Smooth muscle cell of the brain vasculature (primary cell): ENCODE measurements around the gene CRNKL1.

Source experiments
- DNase-seq: peaks from one replicate; pipeline ENCODE4 v3.0.0-alpha.2; 2012; ENCODE audit warnings: low read depth, low spot score

CRNKL1 gene

GRCh38 chr20:20063941-20064702, 11.9 kb upstream of the CRNKL1 start:
- no peak for DNase-seq

DNA sequence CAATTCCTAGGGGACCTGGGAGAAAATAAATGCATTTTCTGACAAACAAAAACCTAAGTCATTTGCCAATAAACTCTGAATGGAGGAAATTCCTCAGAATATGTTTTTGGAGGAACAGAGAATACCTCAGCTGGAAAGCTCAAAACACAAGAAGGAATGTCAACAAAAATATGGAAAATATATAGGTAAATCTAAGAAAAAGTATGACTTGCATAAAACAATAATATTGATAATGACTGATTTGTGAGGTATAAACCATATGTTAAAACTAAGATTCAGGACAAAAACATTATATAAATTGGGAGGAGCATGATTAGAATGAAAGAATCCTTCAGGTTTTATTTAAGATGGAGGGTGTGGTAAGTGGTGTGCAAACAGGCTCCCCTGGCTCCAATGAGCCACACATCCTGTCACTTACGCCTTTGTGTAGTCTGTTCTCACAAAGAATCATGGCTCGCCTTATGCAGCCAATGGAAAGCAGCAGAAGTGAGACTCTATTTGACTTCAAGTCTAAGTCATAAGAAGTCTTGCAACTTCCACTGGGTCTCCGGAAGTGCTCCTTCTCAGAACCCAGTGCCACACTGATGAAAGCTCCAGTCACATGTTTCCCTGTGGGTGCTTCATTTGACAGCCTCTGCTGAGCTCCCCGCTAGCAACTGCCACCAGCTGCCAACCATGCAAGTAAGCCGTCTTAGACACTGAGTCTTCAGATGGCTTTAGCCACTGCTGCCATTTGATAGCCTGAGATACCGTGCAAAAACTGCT, 8.2 kb upstream of the CRNKL1 start:
- DNase-seq = no peak

DNA sequence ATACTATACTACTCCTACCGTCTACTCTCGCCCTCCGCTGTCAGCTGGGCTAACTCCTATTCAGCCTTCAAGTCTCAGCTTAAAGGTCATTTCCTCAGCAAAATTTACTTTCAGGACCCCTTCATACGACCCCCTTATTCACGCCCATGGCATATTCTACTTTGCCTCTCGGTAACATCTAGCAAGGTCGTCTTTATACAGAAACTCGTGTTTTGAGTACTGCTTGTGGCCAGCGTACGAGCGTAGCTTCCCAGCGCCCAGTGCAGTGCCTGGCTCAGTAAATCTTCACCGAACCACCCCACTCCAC, 546 bp downstream of the CRNKL1 start:
- DNase-seq = no peak

DNA sequence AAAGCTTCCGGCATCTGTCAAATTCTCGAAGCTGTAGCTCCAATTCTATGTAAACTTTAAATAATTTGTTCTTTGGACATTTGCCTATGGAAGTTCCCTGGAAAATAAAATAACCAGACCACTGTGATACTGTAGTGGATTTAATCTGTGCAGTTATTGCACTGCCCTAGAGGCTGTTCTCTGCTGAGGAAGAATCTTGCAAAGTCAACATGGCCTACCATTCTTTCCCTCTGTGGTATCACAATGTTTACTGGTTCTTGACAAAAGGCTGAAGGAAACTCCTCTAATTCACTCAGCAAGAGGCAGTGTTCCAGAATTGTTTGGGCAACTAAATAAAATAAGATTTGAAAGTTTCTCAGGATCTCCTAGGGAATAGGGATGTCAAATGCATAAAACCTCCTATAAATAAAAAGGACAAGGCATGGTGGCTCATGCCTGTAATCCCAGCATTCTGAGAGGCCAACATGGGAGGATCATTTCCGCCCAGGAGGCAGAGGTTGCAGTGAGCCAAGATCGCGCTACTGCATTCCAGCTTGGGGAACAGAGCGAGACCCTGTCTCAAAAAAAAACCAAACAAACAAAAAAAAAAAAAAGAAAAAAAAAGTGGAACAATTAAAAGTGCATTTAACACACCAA, 12.4 kb downstream of the CRNKL1 start:
- DNase-seq = no peak

DNA sequence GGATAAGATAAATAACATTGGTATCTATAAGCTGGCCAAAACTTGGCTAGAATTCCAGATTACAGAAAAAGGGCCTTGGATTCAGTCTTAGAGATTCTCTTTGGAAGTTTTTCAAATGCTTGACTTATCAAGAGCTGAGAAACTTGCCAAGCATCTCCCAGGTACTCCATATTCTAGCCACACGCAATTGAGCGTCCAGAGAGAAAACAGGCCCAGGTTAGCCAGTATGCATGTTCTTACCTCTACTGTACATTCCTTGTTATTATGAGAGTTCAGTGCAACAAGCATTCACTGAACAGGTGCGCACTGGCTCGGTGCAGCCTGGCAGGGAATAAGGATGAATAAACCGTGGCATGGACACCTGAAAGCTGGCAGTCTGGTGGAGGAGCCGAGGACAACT, 13.7 kb downstream of the CRNKL1 start:
- no peak for DNase-seq

DNA sequence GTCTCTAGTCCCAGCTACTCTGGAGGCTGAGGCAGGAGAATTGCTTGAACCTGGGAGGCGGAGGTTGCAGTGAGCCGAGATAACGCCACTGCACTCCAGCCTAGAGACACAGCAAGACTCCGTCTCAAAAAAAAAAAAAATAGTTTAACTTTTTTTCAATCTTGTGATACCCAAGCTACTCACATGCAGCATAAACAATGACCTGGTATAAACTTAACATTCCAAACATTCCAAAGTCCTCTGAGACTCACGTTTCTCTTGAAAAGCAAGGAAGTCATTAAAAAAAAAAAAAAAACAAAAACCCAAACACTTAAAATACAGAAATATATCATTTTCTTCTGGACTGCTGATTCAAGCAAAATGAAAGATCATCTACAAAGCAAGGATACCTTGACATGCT, 14.3 kb downstream of the CRNKL1 start:
- no peak for DNase-seq

DNA sequence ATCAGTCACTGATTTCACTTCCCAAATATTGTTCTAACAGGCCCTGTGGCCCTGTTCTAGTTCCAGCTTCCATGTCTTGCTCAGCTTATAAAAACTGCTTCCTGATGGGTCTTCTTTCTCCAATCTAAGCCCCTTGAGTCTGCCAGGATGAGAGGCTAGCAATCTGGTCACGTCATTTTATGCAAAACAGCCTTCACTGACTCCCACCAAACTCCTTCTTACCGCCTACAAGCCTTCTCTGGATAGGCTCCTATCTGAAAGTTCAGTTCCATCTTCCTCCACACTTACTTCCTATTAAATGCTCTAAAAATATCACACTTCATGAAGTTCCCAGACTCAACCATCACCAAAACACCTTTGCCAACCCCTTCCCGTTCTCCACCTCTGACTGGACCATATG, 15.5 kb downstream of the CRNKL1 start:
- no peak for DNase-seq

DNA sequence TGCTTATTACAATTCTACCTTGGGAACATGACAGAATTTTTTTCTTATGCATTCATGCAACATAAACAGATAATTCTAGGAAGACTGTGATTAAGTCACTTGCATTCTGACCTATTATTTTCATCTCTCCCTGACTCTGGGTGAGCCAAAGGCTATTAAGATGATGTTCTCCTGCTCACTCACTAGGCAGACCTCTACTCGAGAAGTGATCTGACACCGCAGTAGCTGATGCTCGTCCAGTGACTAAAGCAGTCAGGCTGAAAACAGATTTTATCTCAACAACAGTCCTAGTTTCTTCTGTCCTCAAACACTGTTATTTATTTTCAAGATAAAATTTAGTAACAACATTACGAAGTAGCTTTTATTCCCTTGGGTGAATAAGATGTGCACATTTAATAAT, 17.8 kb downstream of the CRNKL1 start:
- DNase-seq = no peak

- no peak for DNase-seq
These were observed 20.5 kb downstream of the CRNKL1 start for GRCh38 chr20:20031790-20032189.

GRCh38 chr20:20027284-20027683, 25.0 kb downstream of the CRNKL1 start:
- DNase-seq = no peak

DNA sequence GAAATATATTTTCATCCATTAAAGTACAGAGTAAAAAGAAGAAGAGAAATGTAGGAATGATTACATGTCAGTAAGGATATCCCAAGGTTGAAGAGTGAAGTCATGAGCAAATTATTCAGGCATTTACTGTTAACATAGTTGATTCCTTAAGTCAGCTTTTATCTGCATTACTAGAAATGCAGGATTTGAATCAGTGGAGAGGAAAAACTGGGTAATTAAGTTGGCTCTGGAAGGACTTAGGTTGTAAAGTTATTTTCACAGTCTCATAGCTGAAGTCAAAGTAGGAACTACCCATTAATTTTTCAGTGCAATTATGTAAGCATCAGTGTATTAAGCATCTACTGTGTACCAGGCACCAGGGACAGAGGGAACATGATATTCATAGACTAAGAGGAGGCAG, 27.3 kb downstream of the CRNKL1 start:
- DNase-seq = no peak

DNA sequence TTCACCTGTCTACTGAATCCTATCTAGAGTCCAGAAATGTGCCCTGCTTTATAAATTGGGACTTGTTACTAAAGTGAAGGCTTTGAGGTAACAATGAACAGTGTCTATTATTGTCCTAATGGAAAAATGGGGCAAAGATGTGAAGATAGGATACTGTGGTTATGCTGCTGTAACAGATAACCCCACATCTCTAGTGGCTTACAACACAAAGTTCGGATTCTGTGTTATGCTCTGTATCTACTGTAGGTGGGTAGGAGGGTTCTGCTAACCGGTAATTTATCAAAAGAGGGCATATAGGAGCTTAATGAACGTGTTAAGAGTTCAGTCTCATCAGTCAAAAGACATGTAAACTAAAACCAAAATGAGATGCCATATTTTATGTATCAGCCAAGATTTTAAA, 28.9 kb downstream of the CRNKL1 start:
- no peak for DNase-seq

DNA sequence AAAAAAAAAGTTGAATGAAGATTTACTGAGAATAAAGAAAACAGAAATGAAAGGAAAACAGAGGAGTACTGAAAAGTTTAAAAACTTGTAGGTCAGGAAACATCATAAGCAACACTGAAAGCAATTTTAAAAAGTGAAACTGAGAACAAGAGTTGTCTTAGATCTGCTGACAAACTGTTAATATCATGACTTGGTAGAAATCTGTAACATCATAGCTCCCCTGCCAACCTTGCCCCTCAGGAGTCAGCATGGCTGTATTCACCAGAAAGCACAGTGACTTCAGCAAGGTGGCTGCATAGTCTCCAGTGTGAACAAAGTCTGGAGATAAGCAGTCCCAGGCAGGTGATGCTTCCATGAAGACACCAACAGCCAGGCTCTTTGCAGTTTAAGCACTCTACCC, 29.8 kb downstream of the CRNKL1 start:
- DNase-seq = no peak

GRCh38 chr20:20021835-20022234, 30.4 kb downstream of the CRNKL1 start:
- DNase-seq = no peak

GRCh38 chr20:20020908-20021307, 31.4 kb downstream of the CRNKL1 start:
- DNase-seq = no peak

DNA sequence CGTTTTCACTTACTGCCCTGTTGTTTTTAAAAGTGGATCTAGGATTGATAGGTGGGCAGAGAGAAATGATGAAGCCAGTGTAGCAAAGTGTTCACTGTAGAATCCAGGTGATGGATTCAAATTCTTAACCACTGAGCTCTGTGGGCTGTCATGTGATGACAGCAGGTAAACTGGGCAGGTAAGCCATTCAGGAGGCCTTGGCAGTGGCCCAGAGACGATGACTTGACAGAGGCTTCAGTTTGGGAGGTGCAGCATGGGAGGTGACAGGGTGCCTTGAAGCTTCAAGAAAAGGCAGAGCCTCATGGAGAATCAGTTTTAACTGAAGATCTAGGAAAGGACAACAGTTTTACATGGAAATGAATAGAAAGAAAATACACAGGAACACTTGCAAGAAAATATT, 33.1 kb downstream of the CRNKL1 start:
- no peak for DNase-seq

DNA sequence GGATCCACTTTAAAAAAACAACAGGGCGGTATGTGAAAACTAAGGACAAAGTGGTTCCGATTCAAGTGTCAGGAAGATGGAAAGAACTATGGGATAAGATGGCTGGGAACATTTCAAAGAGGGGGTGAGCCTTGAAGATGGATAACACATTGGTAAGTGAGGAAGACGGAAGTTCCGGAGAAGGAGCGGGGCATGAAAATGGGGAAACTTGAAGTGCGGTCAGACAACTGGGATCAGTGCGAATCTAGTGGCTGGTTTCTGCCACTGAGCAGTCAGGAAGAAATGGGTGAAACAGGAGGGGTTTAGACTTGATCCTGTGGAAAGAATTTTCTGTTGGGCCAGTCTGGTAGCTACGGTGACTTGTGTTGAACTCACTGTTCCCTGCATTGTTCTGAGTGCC, 33.9 kb downstream of the CRNKL1 start:
- DNase-seq = no peak

GRCh38 chr20:20017844-20018185, 34.5 kb downstream of the CRNKL1 start:
- no peak for DNase-seq

GRCh38 chr20:20017001-20017843, 35.0 kb downstream of the CRNKL1 start, which contains the start of gene NAA20:
TSS of gene NAA20 (plus strand) at chr20:20017362. CDS start at chr20:20017397, 35 bp downstream.
- DNase-seq = peak; percentile 72

GRCh38 chr20:20014659-20015058, 37.6 kb downstream of the CRNKL1 start:
- no peak for DNase-seq

DNA sequence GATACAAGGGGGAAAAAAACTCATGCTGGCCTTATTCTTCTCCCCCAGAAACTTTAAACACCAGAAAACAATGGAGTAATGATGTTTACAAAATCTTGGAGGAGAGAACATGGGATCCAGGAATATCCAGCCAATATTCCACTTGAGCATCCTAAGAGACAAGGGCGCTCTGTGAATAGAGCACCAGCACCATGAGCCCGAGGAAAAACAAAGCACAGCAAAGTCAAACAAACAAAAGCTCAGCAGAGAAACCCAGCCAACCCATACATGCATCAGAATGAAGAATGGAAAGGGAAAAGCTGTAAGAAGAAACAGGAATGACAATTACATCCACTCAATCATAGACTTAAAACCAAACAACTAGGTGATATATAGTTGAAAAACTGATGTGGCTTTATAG, 39.7 kb downstream of the CRNKL1 start:
- no peak for DNase-seq
